GM12878 (cell line): ENCODE results near the gene PATJ. TPM values are rescaled to one million over a fixed set of nuclear protein-coding genes. Genes with fewer than 3 reads are reported as not detected.
A peak's percentile ranks its signal among the peaks of the same experiment; 100 is the strongest.

Experiments
- ATAC-seq: fragments of 200-7000 bp; cut with Tn5 transposase; 3 replicates; pipeline ENCODE4 v1.9.1; 2020; ENCODE audit warnings: mild to moderate bottlenecking, moderate library complexity
- BruUV-seq: library from RNA; stranded (reverse); fragments of 400-500 nt; replicated peaks from 2 replicates; lab custom pipeline; 2021; lab: Mats Ljungman, UMichigan
- CTCF ChIA-PET: fragments of 300-600 bp; sonication (Branson Sonifier 250); formaldehyde crosslinking; extraction: SDS; loops from one replicate; lab custom pipeline; 2021; ENCODE audit warnings: inconsistent platforms; lab: Yijun Ruan, JAX
- POLR2A ChIA-PET: fragments of 350-600 bp; formaldehyde crosslinking; extraction: SDS; loops from one replicate; lab custom pipeline; 2021; ENCODE audit warnings: inconsistent platforms; lab: Charles Lee
- RAD21 ChIA-PET: fragments of 300-600 bp; sonication (Branson Sonifier 250); formaldehyde crosslinking; loops from one replicate; lab custom pipeline; 2023; ENCODE audit warnings: antibody characterized with exemption; ENCODE audit not compliant: unreplicated experiment; lab: Charles Lee
- SMC1A ChIA-PET: fragments of 300-600 bp; sonication (Branson Sonifier 250); formaldehyde crosslinking; loops from one replicate; lab custom pipeline; 2023; ENCODE audit not compliant: unreplicated experiment, uncharacterized antibody; lab: Charles Lee
- DNase-seq: peaks from one replicate; pipeline ENCODE4 v3.0.0-alpha.2; 2011; ENCODE audit warnings: low read depth, low spot score
- FAIRE-seq: peaks from 3 replicates; lab custom pipeline; 2011; peaks lifted over from hg19 to GRCh38; lab: Jason Lieb, UNC
- H2AFZ ChIP-seq: 2 replicates; pipeline ENCODE4 v1.6.0; 2011; ENCODE audit warnings: low read depth, low read length, control low read depth; ENCODE audit not compliant: control insufficient read depth
- H3K27ac ChIP-seq: 2 replicates; pipeline ENCODE4 v1.5.1; 2011; ENCODE audit warnings: control low read depth; ENCODE audit not compliant: control insufficient read depth, insufficient read depth
- H3K27me3 ChIP-seq, 2 experiments: replicated peaks in 1 of 2; 2 replicates each; pipeline versions ENCODE4 v1.6.0 to v1.6.1; 2011; ENCODE audit warnings: low read length in 1 of 2; ENCODE audit not compliant: control insufficient read depth in 2 of 2, insufficient read depth in 2 of 2
- H3K36me3 ChIP-seq, 2 experiments: 2 replicates each; pipeline ENCODE4 v1.5.1; 2011; ENCODE audit warnings: low read length in 1 of 2; ENCODE audit not compliant: control insufficient read depth in 2 of 2, insufficient read depth in 2 of 2
- H3K4me1 ChIP-seq: 2 replicates; pipeline ENCODE4 v1.6.1; 2011; ENCODE audit warnings: mild to moderate bottlenecking, low read length, moderate library complexity, mixed read lengths; ENCODE audit not compliant: control insufficient read depth, insufficient read depth
- H3K4me2 ChIP-seq: 2 replicates; pipeline ENCODE4 v1.6.0; 2011; ENCODE audit warnings: control low read depth; ENCODE audit not compliant: control insufficient read depth, insufficient read depth
- H3K4me3 ChIP-seq: fragments of 200-600 bp; sonication (generic); 2 replicates; pipeline ENCODE4 v1.5.1; 2016
- H3K79me2 ChIP-seq: 2 replicates; pipeline ENCODE4 v1.6.0; 2011; ENCODE audit warnings: low read length; ENCODE audit not compliant: control insufficient read depth, insufficient read depth
- H3K9ac ChIP-seq: 2 replicates; pipeline ENCODE4 v1.8.0; 2011; ENCODE audit warnings: low read length, control low read depth, mixed read lengths; ENCODE audit not compliant: control insufficient read depth, insufficient read depth
- H3K9me3 ChIP-seq: replicated peaks from 3 replicates; pipeline ENCODE4 v1.5.1; 2011; ENCODE audit warnings: mild to moderate bottlenecking, low read length; ENCODE audit not compliant: control insufficient read depth, insufficient read depth
- H4K20me1 ChIP-seq: 2 replicates; pipeline ENCODE4 v1.6.0; 2011; ENCODE audit not compliant: control insufficient read depth, insufficient read depth
- BHLHE40 ChIP-seq, 2 experiments: fragments of 450-650 bp in 1 of 2; IDR thresholded peaks; 2 replicates each; pipeline ENCODE4 v1.6.1; 2011 to 2017; ENCODE audit warnings: low read depth in 2 of 2, borderline replicate concordance in 1 of 2, improper control_type of control experiment in 1 of 2, low read length in 1 of 2, mild to moderate bottlenecking in 1 of 2
- CTCF ChIP-seq, 3 experiments: IDR thresholded peaks in 2 of 3; conservative IDR thresholded peaks in 1 of 3; 2 replicates each; pipeline ENCODE4 v1.5.1; 2011; ENCODE audit warnings: low read depth in 3 of 3, low read length in 3 of 3, mild to moderate bottlenecking in 3 of 3, control low read depth in 2 of 3, moderate library complexity in 2 of 3, inconsistent platforms in 1 of 3, mixed read lengths in 1 of 3; ENCODE audit not compliant: control insufficient read depth in 2 of 3, insufficient read depth in 1 of 3; ENCODE audit errors: extremely low read depth in 1 of 3
- DPF2 ChIP-seq: fragments of 450-650 bp; IDR thresholded peaks from 2 replicates; pipeline ENCODE4 v1.6.1; 2017; ENCODE audit warnings: mild to moderate bottlenecking
- KDM1A ChIP-seq: fragments of 200-600 bp; sonication (generic); IDR thresholded peaks from 2 replicates; pipeline ENCODE4 v1.6.1; 2016; ENCODE audit warnings: borderline replicate concordance
- NR2C1 ChIP-seq: fragments of 450-650 bp; IDR thresholded peaks from 2 replicates; pipeline ENCODE4 v1.6.1; 2017; ENCODE audit warnings: antibody characterized with exemption, mild to moderate bottlenecking, moderate library complexity
- STAT1 ChIP-seq: fragments of 450-650 bp; conservative IDR thresholded peaks from 2 replicates; pipeline ENCODE4 v1.6.1; 2014; ENCODE audit warnings: antibody characterized with exemption, mild to moderate bottlenecking
- TARDBP ChIP-seq: IDR thresholded peaks from 2 replicates; pipeline ENCODE4 v1.6.1; 2016; ENCODE audit warnings: borderline replicate concordance
- TBL1XR1 ChIP-seq: IDR thresholded peaks from 2 replicates; pipeline ENCODE4 v1.6.1; 2012; ENCODE audit warnings: low read depth, low read length, improper control_type of control experiment
- YY1 ChIP-seq: IDR thresholded peaks from 2 replicates; pipeline ENCODE4 v1.6.1; 2011; ENCODE audit warnings: low read depth, mild to moderate bottlenecking, low read length
- ZNF207 ChIP-seq: fragments of 450-650 bp; IDR thresholded peaks from 2 replicates; pipeline ENCODE4 v1.6.1; 2014; ENCODE audit warnings: antibody characterized with exemption, mild to moderate bottlenecking, borderline replicate concordance
- WGBS: methylation state at CpG from one replicate; pipeline ENCODE4 v1.1.6; 2016; ENCODE audit warnings: low lambda C conversion rate; ENCODE audit not compliant: insufficient replicate concordance, insufficient coverage; ENCODE audit errors: missing lambda C conversion rate; 5-methylcytosine and 5-hydroxymethylcytosine counted together
- in situ Hi-C: fragments of 300-500 bp; cut with MboI; formaldehyde crosslinking; loops from 9 replicates; pipeline ENCODE4 v1.14.3; 2018; ENCODE audit warnings: mixed read lengths
- intact Hi-C: fragments of 100-400 bp; cut with micrococcal nuclease; formaldehyde crosslinking; loops from one replicate; pipeline ENCODE4 v1.14.2; 2022; ENCODE audit not compliant: unreplicated experiment
- polyA plus RNA-seq, 11 experiments: library from polyadenylated mRNA; depleted of rRNA in 4 of 11; unstranded in 6 of 11; stranded (reverse) in 5 of 11; fragments of >200 nt; fragmentation: Nextera tagmentation in 4 of 11; fragmentation: Illumina TruSeq in 1 of 11; extraction: Ambion mirVana in 4 of 11; extraction: Trizol in 1 of 11; gene quantifications; 1 replicate in 1 of 11; 2 replicates in 10 of 11; pipeline versions ENCODE4 v1.2.1 to v1.2.3, GENCODE V29; 2011 to 2016; ENCODE audit warnings: inconsistent platforms in 2 of 11, missing spikeins in 2 of 11, low read depth in 1 of 11
- total RNA-seq, 4 experiments: library from RNA; depleted of rRNA in 3 of 4; stranded (reverse); fragments of >200 nt in 3 of 4; fragmentation: Illumina TruSeq in 1 of 4; extraction: Trizol in 1 of 4; gene quantifications; 2 replicates each; pipeline versions ENCODE4 v1.2.1 to v1.2.3, GENCODE V29; 2013 to 2021
- TF ChIP-seq, protein P1 (sequence below): fragments of 450-650 bp; formaldehyde crosslinking; IDR thresholded peaks from 2 replicates; pipeline ENCODE4 v1.5.0; 2022; ENCODE audit warnings: mild to moderate bottlenecking, missing genetic modification characterization

PATJ gene
- total and polyA plus RNA-seq, 10 of the 15 experiments (the other 5 are each of a cell fraction or from before 2014, with no cell fraction given): 2.8 to 13.9 (median 6.9) TPM

- Histone ChIP-seq H3K79me2 (no peaks in the 10 kb centered on the region), H3K36me3 (no peaks in the 10 kb centered on the region), H3K27me3 (no peaks in the 10 kb centered on the region), H3K9ac (no peak overlapping the region), H2AFZ (no peak overlapping the region), H3K9me3 (no peaks in the 10 kb centered on the region), H3K4me2 (no peak overlapping the region), H3K4me3 (no peak overlapping the region), H3K27ac (no peak overlapping the region), H3K4me1 (no peaks in the 10 kb centered on the region)
- no TSS peak for BruUV-seq
- no peak for DNase-seq
- FAIRE-seq: no peak
- POLR2A ChIA-PET: no interaction called here
- intact Hi-C loops: no loop called here
- CTCF ChIA-PET: interaction anchor here (0.8 to 3.1 kb wide), 3 partner anchors 9 to 906 kb away, joined by 3 to 24 read pairs (median 3); no protein-coding TSS in a partner anchor
- RAD21 ChIA-PET: interaction anchor here (0.6 kb wide), 1 partner anchor 244 kb away, joined by 3 read pairs; no protein-coding TSS in a partner anchor
- in situ Hi-C loops: no loop called here
- SMC1A ChIA-PET: interaction anchor here (0.7 kb wide), 1 partner anchor 10 kb away, joined by 3 read pairs; no protein-coding TSS in a partner anchor
- ATAC-seq: no peak
- TF ChIP-seq BHLHE40 (IDR thresholded peaks at IDR 0.05; ENCODE audit: borderline replicate concordance in 1 of 2, low read depth in 2 of 2, low read length in 1 of 2) (no peak), CTCF (IDR thresholded peaks at IDR 0.05 in 2 of 3, conservative IDR thresholded peaks at IDR 0.05 in 1 of 3; ENCODE audit: control insufficient read depth in 2 of 3, extremely low read depth in 1 of 3, insufficient read depth in 1 of 3, low read depth in 3 of 3, low read length in 3 of 3) (peak in 2 of 3 experiments; percentile 5 to 30; a peak in 3 of 6 replicates)
- TF ChIP-seq, all 136 proteins: peak for 1
- WGBS: 82% methylated on average over 2 of the region's 2 CpGs
- no peaks in the 10 kb centered on the region for H4K20me1 ChIP-seq
These were observed 100.7 kb downstream of the PATJ start for GRCh38 chr1:61842863-61843514.

GRCh38 chr1:61844006-61844405, 101.7 kb downstream of the PATJ start:
- CTCF ChIA-PET: interaction anchor here (1.7 to 3.1 kb wide), 2 partner anchors 8 to 794 kb away, joined by 5 to 24 read pairs; no protein-coding TSS in a partner anchor
- Histone ChIP-seq H3K27ac (no peak overlapping the region), H2AFZ (no peak overlapping the region), H3K79me2 (no peaks in the 10 kb centered on the region), H3K27me3 (no peaks in the 10 kb centered on the region), H3K36me3 (no peaks in the 10 kb centered on the region), H3K4me1 (no peaks in the 10 kb centered on the region), H3K4me3 (no peak overlapping the region), H4K20me1 (no peaks in the 10 kb centered on the region), H3K9me3 (no peaks in the 10 kb centered on the region), H3K4me2 (no peak overlapping the region), H3K9ac (no peak overlapping the region)
- in situ Hi-C loops: no loop called here
- SMC1A ChIA-PET: interaction anchor here (0.7 to 1.5 kb wide), 2 partner anchors 11 to 15 kb away, joined by 3 to 4 read pairs; no protein-coding TSS in a partner anchor
- POLR2A ChIA-PET: no interaction called here
- FAIRE-seq (no peak), ATAC-seq (no peak), DNase-seq (no peak)
- intact Hi-C loops: no loop called here
- RAD21 ChIA-PET: no interaction called here
- WGBS: 87% methylated on average over 1 of the region's 1 CpG
- no TSS peak for BruUV-seq
- TF ChIP-seq NR2C1 (no peak), YY1 (no peak), TBL1XR1 (no peak), STAT1 (no peak), KDM1A (no peak), DPF2 (no peak), TARDBP (no peak), ZNF207 (no peak)
- TF ChIP-seq, protein P1, sequence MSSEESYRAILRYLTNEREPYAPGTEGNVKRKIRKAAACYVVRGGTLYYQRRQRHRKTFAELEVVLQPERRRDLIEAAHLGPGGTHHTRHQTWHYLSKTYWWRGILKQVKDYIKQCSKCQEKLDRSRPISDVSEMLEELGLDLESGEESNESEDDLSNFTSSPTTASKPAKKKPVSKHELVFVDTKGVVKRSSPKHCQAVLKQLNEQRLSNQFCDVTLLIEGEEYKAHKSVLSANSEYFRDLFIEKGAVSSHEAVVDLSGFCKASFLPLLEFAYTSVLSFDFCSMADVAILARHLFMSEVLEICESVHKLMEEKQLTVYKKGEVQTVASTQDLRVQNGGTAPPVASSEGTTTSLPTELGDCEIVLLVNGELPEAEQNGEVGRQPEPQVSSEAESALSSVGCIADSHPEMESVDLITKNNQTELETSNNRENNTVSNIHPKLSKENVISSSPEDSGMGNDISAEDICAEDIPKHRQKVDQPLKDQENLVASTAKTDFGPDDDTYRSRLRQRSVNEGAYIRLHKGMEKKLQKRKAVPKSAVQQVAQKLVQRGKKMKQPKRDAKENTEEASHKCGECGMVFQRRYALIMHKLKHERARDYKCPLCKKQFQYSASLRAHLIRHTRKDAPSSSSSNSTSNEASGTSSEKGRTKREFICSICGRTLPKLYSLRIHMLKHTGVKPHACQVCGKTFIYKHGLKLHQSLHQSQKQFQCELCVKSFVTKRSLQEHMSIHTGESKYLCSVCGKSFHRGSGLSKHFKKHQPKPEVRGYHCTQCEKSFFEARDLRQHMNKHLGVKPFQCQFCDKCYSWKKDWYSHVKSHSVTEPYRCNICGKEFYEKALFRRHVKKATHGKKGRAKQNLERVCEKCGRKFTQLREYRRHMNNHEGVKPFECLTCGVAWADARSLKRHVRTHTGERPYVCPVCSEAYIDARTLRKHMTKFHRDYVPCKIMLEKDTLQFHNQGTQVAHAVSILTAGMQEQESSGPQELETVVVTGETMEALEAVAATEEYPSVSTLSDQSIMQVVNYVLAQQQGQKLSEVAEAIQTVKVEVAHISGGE (CRISPR knock-in tag): no peak
